ENCODE measurements around the gene GNB1.
"Not testable (repeated sequence)": the region's sequence is repeated elsewhere in the genome, so short reads cannot be mapped to it uniquely, and the experiment has no call there.

GNB1 gene

DNA sequence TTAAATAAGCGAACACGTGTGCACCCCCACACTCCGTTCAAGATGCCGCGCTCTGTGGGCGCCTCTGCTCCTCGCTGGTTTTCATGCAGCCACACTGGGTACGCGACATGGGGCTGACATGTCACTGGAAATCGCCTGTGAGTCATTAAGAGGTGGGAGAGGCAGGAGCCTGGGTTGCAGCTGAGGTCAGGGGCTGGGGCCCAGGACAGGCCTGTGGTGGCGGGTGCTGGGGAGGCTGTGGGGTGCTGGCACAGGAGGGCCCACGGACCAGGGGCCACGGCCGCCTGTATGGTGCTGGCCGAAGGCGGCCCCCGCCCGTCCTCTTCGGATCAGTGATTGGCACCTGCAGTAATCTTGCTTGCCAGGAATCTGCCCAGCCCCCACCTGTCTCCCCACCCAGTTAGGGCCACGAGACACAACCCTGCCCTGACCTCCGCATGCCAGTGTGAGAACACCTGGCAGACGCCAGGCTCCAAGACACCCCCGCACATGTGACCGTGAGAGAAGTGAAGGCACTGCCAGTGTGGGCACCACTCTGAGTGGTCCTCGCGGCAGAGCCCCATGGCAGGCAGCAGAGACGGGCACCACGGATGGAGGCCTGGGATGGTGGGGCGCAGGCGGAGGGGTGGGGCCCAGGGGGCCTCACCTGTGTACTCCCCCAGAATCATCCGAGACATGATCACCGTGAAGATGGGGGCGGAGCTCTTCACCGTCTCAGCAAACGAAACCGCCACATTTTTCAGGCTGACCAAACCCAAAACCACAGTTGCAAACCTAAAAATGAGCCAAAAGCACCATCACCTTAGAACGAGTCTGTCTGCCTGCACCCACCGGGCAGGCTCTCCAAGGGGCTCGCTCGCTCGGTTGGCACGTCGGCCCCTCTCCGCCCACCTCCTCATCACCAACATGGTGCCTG is 153.0 kb downstream of the GNB1 start:
- DNase-seq = not testable (repeated sequence)
